Mesenchymal stem cell (in vitro differentiated cells and primary cell): ENCODE results near the gene GCHFR.

Source experiments
- DNase-seq: peaks from one replicate; pipeline ENCODE4 v3.0.0-alpha.2; 2013
- H2AFZ ChIP-seq: one replicate; pipeline ENCODE4 v1.6.1; 2013; ENCODE audit warnings: low read depth, mild to moderate bottlenecking, control low read depth, inconsistent platforms, low read length, moderate library complexity
- H2AK5ac ChIP-seq: 2 replicates; pipeline ENCODE4 v1.6.1; 2013; ENCODE audit warnings: low read length, moderate library complexity, mild to moderate bottlenecking, inconsistent platforms; ENCODE audit not compliant: severe bottlenecking
- H2BK120ac ChIP-seq: one replicate; pipeline ENCODE4 v1.6.1; 2013; ENCODE audit warnings: low read depth, mild to moderate bottlenecking, inconsistent platforms, low read length, moderate library complexity
- H2BK12ac ChIP-seq, 2 experiments: one replicate each; pipeline ENCODE4 v1.6.1; 2013; ENCODE audit warnings: inconsistent platforms in 2 of 2, low read length in 2 of 2, mild to moderate bottlenecking in 2 of 2, moderate library complexity in 2 of 2, control low read depth in 1 of 2
- H2BK15ac ChIP-seq: one replicate; pipeline ENCODE4 v1.6.1; 2013; ENCODE audit warnings: mild to moderate bottlenecking, low read depth, inconsistent platforms; ENCODE audit not compliant: poor library complexity, severe bottlenecking
- H2BK5ac ChIP-seq: 2 replicates; pipeline ENCODE4 v1.6.1; 2013; ENCODE audit warnings: low read depth, mild to moderate bottlenecking, low read length, control low read depth, inconsistent platforms; ENCODE audit not compliant: poor library complexity, severe bottlenecking
- H3K14ac ChIP-seq, 2 experiments: one replicate each; pipeline ENCODE4 v1.6.1; 2013; ENCODE audit warnings: inconsistent platforms in 2 of 2, low read length in 2 of 2, control low read depth in 1 of 2, mild to moderate bottlenecking in 1 of 2, moderate library complexity in 1 of 2
- H3K18ac ChIP-seq, 2 experiments: one replicate each; pipeline ENCODE4 v1.6.1; 2013; ENCODE audit warnings: inconsistent platforms in 2 of 2, low read length in 2 of 2, control low read depth in 1 of 2, low read depth in 1 of 2, mild to moderate bottlenecking in 1 of 2
- H3K23ac ChIP-seq, 2 experiments: one replicate each; pipeline ENCODE4 v1.6.1; 2013; ENCODE audit warnings: inconsistent platforms in 2 of 2, low read length in 2 of 2, mild to moderate bottlenecking in 2 of 2, moderate library complexity in 2 of 2, control low read depth in 1 of 2
- H3K27ac ChIP-seq: 2 replicates; pipeline ENCODE4 v1.5.1; 2013; ENCODE audit warnings: mild to moderate bottlenecking, moderate library complexity, low read length, control low read depth, inconsistent platforms; ENCODE audit not compliant: poor library complexity, severe bottlenecking
- H3K27me3 ChIP-seq, 2 experiments: 2 replicates each; pipeline versions ENCODE4 v1.6.1 to v1.7.0; 2013; ENCODE audit warnings: low read length in 2 of 2, mild to moderate bottlenecking in 2 of 2, moderate library complexity in 2 of 2, control low read depth in 1 of 2, inconsistent platforms in 1 of 2; ENCODE audit not compliant: control insufficient read depth in 1 of 2, insufficient read depth in 1 of 2
- H3K36me3 ChIP-seq, 2 experiments: 2 replicates each; pipeline versions ENCODE4 v1.6.1 to v1.7.0; 2013; ENCODE audit warnings: low read length in 2 of 2, control low read depth in 1 of 2, inconsistent platforms in 1 of 2, low read depth in 1 of 2, mild to moderate bottlenecking in 1 of 2; ENCODE audit not compliant: insufficient read depth in 2 of 2, control insufficient read depth in 1 of 2
- H3K4ac ChIP-seq, 2 experiments: one replicate each; pipeline ENCODE4 v1.6.1; 2013; ENCODE audit warnings: inconsistent platforms in 2 of 2, low read length in 2 of 2, mild to moderate bottlenecking in 2 of 2, moderate library complexity in 2 of 2, control low read depth in 1 of 2, low read depth in 1 of 2
- H3K4me1 ChIP-seq: 2 replicates; pipeline ENCODE4 v1.6.1; 2013; ENCODE audit warnings: low read depth, low read length, control low read depth; ENCODE audit not compliant: control insufficient read depth, insufficient read depth
- H3K4me2 ChIP-seq: 2 replicates; pipeline ENCODE4 v1.6.1; 2013; ENCODE audit warnings: low read length, mild to moderate bottlenecking, inconsistent platforms; ENCODE audit not compliant: poor library complexity, severe bottlenecking
- H3K4me3 ChIP-seq, 2 experiments: 2 replicates each; pipeline versions ENCODE4 v1.5.1 to v1.7.0; 2013; ENCODE audit warnings: low read length in 2 of 2, mild to moderate bottlenecking in 2 of 2, control low read depth in 1 of 2, low read depth in 1 of 2; ENCODE audit not compliant: insufficient read depth in 1 of 2
- H3K79me1 ChIP-seq: replicated peaks from 2 replicates; pipeline ENCODE4 v1.6.1; 2013; ENCODE audit warnings: mild to moderate bottlenecking, control low read depth, low read length, inconsistent platforms; ENCODE audit not compliant: poor library complexity, severe bottlenecking
- H3K9ac ChIP-seq: 2 replicates; pipeline ENCODE4 v1.7.0; 2013; ENCODE audit warnings: mild to moderate bottlenecking, low read length, moderate library complexity
- H3K9me3 ChIP-seq: 2 replicates; pipeline ENCODE4 v1.7.0; 2013; ENCODE audit warnings: mild to moderate bottlenecking, low read length; ENCODE audit not compliant: control insufficient read depth
- H4K8ac ChIP-seq: one replicate; pipeline ENCODE4 v1.6.1; 2013; ENCODE audit warnings: inconsistent platforms, mild to moderate bottlenecking, low read length, moderate library complexity
- H4K91ac ChIP-seq: one replicate; pipeline ENCODE4 v1.6.1; 2013; ENCODE audit warnings: mild to moderate bottlenecking, low read length, inconsistent platforms
- WGBS: methylation state at CpG from one replicate; pipeline ENCODE4 v1.1.7; 2013; ENCODE audit warnings: mixed read lengths; 5-methylcytosine and 5-hydroxymethylcytosine counted together

GCHFR gene

GRCh38 chr15:40790718-40791117, 26.9 kb downstream of the GCHFR start:
- Histone ChIP-seq H3K4ac (no peak overlapping the region), H3K9ac (no peak overlapping the region), H3K79me1 (peaks cover 30% of the 10 kb centered on the region), H3K4me3 (no peak overlapping the region), H2BK12ac (no peak overlapping the region), H3K4me2 (no peak overlapping the region), H3K4me1 (peaks cover 15% of the 10 kb centered on the region), H3K23ac (no peak overlapping the region), H3K9me3 (no peaks in the 10 kb centered on the region), H3K18ac (no peak overlapping the region), H3K14ac (no peak overlapping the region), H2BK15ac (no peak overlapping the region), H4K8ac (no peak overlapping the region), H2AK5ac (no peak overlapping the region), H3K36me3 (peaks cover 5% of the 10 kb centered on the region in 2 experiments), H2BK120ac (no peak overlapping the region), H3K27ac (no peak overlapping the region), H2AFZ (no peak overlapping the region), H2BK5ac (no peak overlapping the region), H3K27me3 (no peaks in the 10 kb centered on the region), H4K91ac (no peak overlapping the region)
- DNase-seq, result peak; percentile 29
- WGBS, result no CpG with 5 or more reads among the region's 3 CpGs

GRCh38 chr15:40792394-40792793, 28.5 kb downstream of the GCHFR start:
- Histone ChIP-seq H4K8ac (no peak overlapping the region), H2BK120ac (no peak overlapping the region), H3K9me3 (no peaks in the 10 kb centered on the region), H3K4me2 (no peak overlapping the region), H3K27ac (no peak overlapping the region), H4K91ac (no peak overlapping the region), H3K9ac (no peak overlapping the region), H3K14ac (no peak overlapping the region), H3K36me3 (peaks cover 5% of the 10 kb centered on the region in 2 experiments), H3K4me3 (no peak overlapping the region), H2AFZ (no peak overlapping the region), H2AK5ac (peak overlapping the region; percentile 76), H2BK15ac (no peak overlapping the region), H2BK5ac (no peak overlapping the region), H3K79me1 (peaks cover 33% of the 10 kb centered on the region), H3K18ac (no peak overlapping the region), H3K23ac (no peak overlapping the region), H3K4ac (no peak overlapping the region), H2BK12ac (no peak overlapping the region), H3K4me1 (peaks cover 15% of the 10 kb centered on the region), H3K27me3 (no peaks in the 10 kb centered on the region)
- 95% methylated on average over 3 of the region's 3 CpGs for WGBS
- no peak for DNase-seq

GRCh38 chr15:40793216-40793989, 29.5 kb downstream of the GCHFR start:
- 39% methylated on average over 8 of the region's 9 CpGs for WGBS
- H2BK15ac ChIP-seq, result no peak overlapping the region
- no peak overlapping the region for H4K8ac ChIP-seq
- H3K27me3 ChIP-seq, result no peaks in the 10 kb centered on the region
- no peak overlapping the region for H4K91ac ChIP-seq
- H3K18ac ChIP-seq, result peak overlapping the region in 1 of 2 experiments; percentile 28
- peak overlapping the region; percentile 26 for H3K9ac ChIP-seq
- no peak overlapping the region for H3K23ac ChIP-seq
- no peak overlapping the region for H2BK12ac ChIP-seq
- no peak overlapping the region for H2AK5ac ChIP-seq
- peaks cover 8% of the 10 kb centered on the region for H3K4me1 ChIP-seq
- peaks cover 5% of the 10 kb centered on the region in 2 experiments for H3K36me3 ChIP-seq
- no peaks in the 10 kb centered on the region for H3K9me3 ChIP-seq
- H2AFZ ChIP-seq, result no peak overlapping the region
- H2BK120ac ChIP-seq, result no peak overlapping the region
- no peak overlapping the region for H3K4ac ChIP-seq
- H3K14ac ChIP-seq, result no peak overlapping the region
- H3K27ac ChIP-seq, result peak overlapping the region; percentile 71
- H2BK5ac ChIP-seq, result no peak overlapping the region
- H3K4me3 ChIP-seq, result peak overlapping the region in 1 of 2 experiments; percentile 30
- H3K79me1 ChIP-seq, result peaks cover 30% of the 10 kb centered on the region
- H3K4me2 ChIP-seq, result peak overlapping the region; percentile 21
- DNase-seq, result peak; percentile 89

- H3K36me3 ChIP-seq, result peaks cover 5 to 8% of the 10 kb centered on the region in 2 experiments
- H3K4ac ChIP-seq, result no peak overlapping the region
- H3K27me3 ChIP-seq, result no peaks in the 10 kb centered on the region
- H2BK120ac ChIP-seq, result no peak overlapping the region
- peaks cover 6% of the 10 kb centered on the region for H3K4me1 ChIP-seq
- H3K4me2 ChIP-seq, result no peak overlapping the region
- no peak overlapping the region for H3K18ac ChIP-seq
- H2BK5ac ChIP-seq, result no peak overlapping the region
- H3K9me3 ChIP-seq, result no peaks in the 10 kb centered on the region
- no peak overlapping the region for H2AK5ac ChIP-seq
- no peak overlapping the region for H3K9ac ChIP-seq
- DNase-seq, result no peak
- H4K91ac ChIP-seq, result no peak overlapping the region
- no peak overlapping the region for H4K8ac ChIP-seq
- no peak overlapping the region for H3K14ac ChIP-seq
- peaks cover 31% of the 10 kb centered on the region for H3K79me1 ChIP-seq
- no peak overlapping the region for H3K23ac ChIP-seq
- no peak overlapping the region for H2BK12ac ChIP-seq
- no peak overlapping the region for H3K27ac ChIP-seq
- no peak overlapping the region for H2AFZ ChIP-seq
- 83% methylated on average over 2 of the region's 2 CpGs for WGBS
- H3K4me3 ChIP-seq, result no peak overlapping the region
- H2BK15ac ChIP-seq, result no peak overlapping the region
Observed at GRCh38 chr15:40796041-40796440, 32.2 kb downstream of the GCHFR start.
